Adrenal gland (tissue), 12 donors: ENCODE data around the gene OSTF1. TPM values are rescaled to one million over a fixed set of nuclear protein-coding genes. Genes with fewer than 3 reads are reported as not detected.

ENCODE experiments used
- DNase-seq, 7 donors: peaks; one replicate each; pipeline ENCODE4 v3.0.0-alpha.2; 2019 to 2020
- H3K27ac ChIP-seq, 5 donors: fragments of 200-600 bp; sonication (generic) in 4 of 5; 1 replicate in 3 of 5; 2 replicates in 2 of 5; pipeline versions ENCODE4 v1.5.1 to v1.8.0; 2016 to 2020; ENCODE audit warnings: mild to moderate bottlenecking in 1 of 5
- H3K27me3 ChIP-seq: fragments of 200-600 bp; 2 replicates; pipeline ENCODE4 v1.8.0; 2021
- H3K36me3 ChIP-seq, 2 donors: fragments of 200-600 bp; replicated peaks in 1 of 2; 1 replicate in 1 of 2; 2 replicates in 1 of 2; pipeline versions ENCODE4 v1.5.1 to v1.8.0; 2018 to 2022
- H3K4me1 ChIP-seq, 2 donors: fragments of 200-600 bp; replicated peaks in 1 of 2; 1 replicate in 1 of 2; 2 replicates in 1 of 2; pipeline versions ENCODE4 v1.5.1 to v1.8.0; 2018 to 2021
- H3K4me3 ChIP-seq, 4 donors: fragments of 200-600 bp; sonication (generic) in 3 of 4; one replicate each; pipeline ENCODE4 v1.5.1; 2016 to 2018
- H3K9me3 ChIP-seq, 3 donors: fragments of 200-600 bp; sonication (generic) in 1 of 3; replicated peaks in 1 of 3; 1 replicate in 2 of 3; 2 replicates in 1 of 3; pipeline versions ENCODE4 v1.5.1 to v1.8.0; 2016 to 2021
- POLR2A ChIP-seq, 2 donors: fragments of 450-650 bp; IDR thresholded peaks; one replicate each; pipeline ENCODE4 v1.6.1; 2017; ENCODE audit warnings: antibody characterized with exemption in 2 of 2, mild to moderate bottlenecking in 2 of 2, moderate library complexity in 1 of 2
- WGBS, 4 donors: extraction: QIAGEN DNeasy Blood & Tissue Kit in 2 of 4; methylation state at CpG; one replicate each; pipeline versions ENCODE4 v1.1.5 to v1.1.7; 2013 to 2017; 5-methylcytosine and 5-hydroxymethylcytosine counted together
- intact Hi-C, 2 donors: fragments of 100-400 bp; cut with DNase I; formaldehyde crosslinking; loops; one replicate each; pipeline versions ENCODE4 v1.14.1 to v1.15.0; 2022 to 2023
- polyA plus RNA-seq, 3 donors: library from polyadenylated mRNA; stranded (reverse); fragments of 200-250 nt in 2 of 3; fragments of 350-450 nt in 1 of 3; fragmentation: Illumina TruSeq in 1 of 3; extraction: RNeasy Lipid Tissue Mini Kit (QIAGEN cat#74804) in 1 of 3; gene quantifications; one replicate each; pipeline ENCODE4 v1.2.3, GENCODE V29; 2013 to 2014
- total RNA-seq, 9 donors: library from RNA; depleted of rRNA in 4 of 9; stranded (reverse); fragments of >200 nt in 4 of 9; fragments of 120-200 nt in 1 of 9; fragmentation: NEBNext Ultra II Directional in 1 of 9; extraction: Animal tissue kit (Norgen Biotek cat#: 25700) in 1 of 9; gene quantifications; one replicate each; pipeline versions ENCODE4 v1.1.0 to v1.2.4, GENCODE V29; 2013 to 2023
- TF ChIP-seq, protein P1 (sequence below), 6 experiments: fragments of 450-650 bp in 4 of 6; fragments of 200-600 bp in 2 of 6; sonication (generic) in 1 of 6; IDR thresholded peaks; 1 replicate in 5 of 6; 2 replicates in 1 of 6; pipeline versions ENCODE4 v1.5.1 to v1.8.0; 2016 to 2021; ENCODE audit warnings: antibody characterized with exemption in 6 of 6, mild to moderate bottlenecking in 2 of 6, moderate library complexity in 1 of 6
- donor health status: healthy with polysubstance abuse.
- donor health status: Bipolar disorder and iron deficiency.
- donor health status: DM: yes; HTN: yes; CAD: no.
- donor health status: DM: no; HTN: no; CAD: no.
- donor health status: DM: no; HTN: no; CAD: no.
- donor health status: DM: yes; HTN: yes; CAD: no.

Gene OSTF1
- total and polyA plus RNA-seq, 12 donors: 21.0 to 52.2 (median 34.9) TPM

DNA sequence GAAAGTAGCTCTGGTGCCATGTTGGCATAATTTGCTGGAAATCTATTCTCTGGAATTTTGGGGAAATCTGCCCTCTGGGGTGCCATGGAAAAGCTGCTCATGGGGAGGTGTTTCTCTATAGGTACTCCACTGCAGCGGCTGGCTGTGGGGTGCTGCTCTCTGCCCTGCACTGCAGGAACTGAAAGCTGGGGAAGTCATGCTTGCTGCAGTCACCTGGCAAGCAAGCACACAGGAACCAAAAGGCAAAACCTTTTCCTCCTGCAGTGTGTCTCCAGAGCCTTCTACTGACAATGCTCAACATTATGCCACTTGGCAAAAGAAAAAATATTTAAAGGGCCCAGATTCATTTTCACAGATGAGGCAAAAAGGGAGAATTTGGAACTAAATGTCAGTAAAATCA, 34.4 kb upstream of the OSTF1 start:
- intact Hi-C loops: no loop called here
- no peaks in the 10 kb centered on the region for H3K4me1 ChIP-seq
- H3K27ac ChIP-seq: no peak overlapping the region
- WGBS, 4 donors: 92 to 98% (median 96%) methylated on average over 1 of the region's 1 CpG; no CpG with 5 or more reads in 1 of the 4 donors
- H3K4me3 ChIP-seq: no peak overlapping the region
- DNase-seq: no peak
- H3K27me3 ChIP-seq: no peaks in the 10 kb centered on the region
- H3K9me3 ChIP-seq: no peaks in the 10 kb centered on the region
- TF ChIP-seq, protein P1, sequence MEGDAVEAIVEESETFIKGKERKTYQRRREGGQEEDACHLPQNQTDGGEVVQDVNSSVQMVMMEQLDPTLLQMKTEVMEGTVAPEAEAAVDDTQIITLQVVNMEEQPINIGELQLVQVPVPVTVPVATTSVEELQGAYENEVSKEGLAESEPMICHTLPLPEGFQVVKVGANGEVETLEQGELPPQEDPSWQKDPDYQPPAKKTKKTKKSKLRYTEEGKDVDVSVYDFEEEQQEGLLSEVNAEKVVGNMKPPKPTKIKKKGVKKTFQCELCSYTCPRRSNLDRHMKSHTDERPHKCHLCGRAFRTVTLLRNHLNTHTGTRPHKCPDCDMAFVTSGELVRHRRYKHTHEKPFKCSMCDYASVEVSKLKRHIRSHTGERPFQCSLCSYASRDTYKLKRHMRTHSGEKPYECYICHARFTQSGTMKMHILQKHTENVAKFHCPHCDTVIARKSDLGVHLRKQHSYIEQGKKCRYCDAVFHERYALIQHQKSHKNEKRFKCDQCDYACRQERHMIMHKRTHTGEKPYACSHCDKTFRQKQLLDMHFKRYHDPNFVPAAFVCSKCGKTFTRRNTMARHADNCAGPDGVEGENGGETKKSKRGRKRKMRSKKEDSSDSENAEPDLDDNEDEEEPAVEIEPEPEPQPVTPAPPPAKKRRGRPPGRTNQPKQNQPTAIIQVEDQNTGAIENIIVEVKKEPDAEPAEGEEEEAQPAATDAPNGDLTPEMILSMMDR (IDR thresholded peaks at IDR 0.05): no peak
- TF ChIP-seq POLR2A (IDR thresholded peaks at IDR 0.05): no peak
- H3K36me3 ChIP-seq: no peaks in the 10 kb centered on the region

DNA sequence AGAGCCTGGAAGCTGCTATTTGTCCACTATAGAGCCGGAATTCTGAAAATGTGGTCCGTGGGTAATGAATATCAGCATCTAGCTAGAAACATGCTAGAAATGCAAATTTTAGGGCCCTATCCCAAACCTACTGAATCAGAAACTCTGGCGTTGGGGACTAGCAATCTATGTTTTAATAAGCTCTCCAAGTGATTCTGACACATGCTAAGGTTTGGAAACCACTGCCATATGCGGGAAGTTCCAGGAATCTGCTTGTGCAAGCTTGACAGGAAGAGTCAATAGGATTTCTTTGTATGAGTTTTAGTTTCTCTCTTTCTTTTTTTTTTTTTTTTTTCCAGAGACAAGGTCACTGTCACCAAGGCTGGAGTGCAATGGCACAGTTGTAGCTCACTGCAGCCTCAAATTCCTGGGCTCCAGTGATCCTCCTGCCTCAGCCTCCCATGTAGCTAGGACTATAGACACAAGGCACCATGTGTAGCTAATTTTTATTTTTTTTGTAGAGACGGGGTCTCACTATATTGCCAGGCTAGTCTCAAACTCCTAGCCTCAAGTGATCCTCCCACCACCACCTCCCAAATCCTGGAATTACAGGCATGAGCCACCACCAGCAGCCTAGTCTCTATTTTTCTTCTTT, 33.8 kb upstream of the OSTF1 start:
- peak in 1 of 7 donors; percentile 21 for DNase-seq
- Histone ChIP-seq H3K4me3 (no peak overlapping the region), H3K9me3 (no peaks in the 10 kb centered on the region), H3K36me3 (no peaks in the 10 kb centered on the region), H3K27ac (no peak overlapping the region), H3K27me3 (no peaks in the 10 kb centered on the region), H3K4me1 (no peaks in the 10 kb centered on the region)
- intact Hi-C loops: no loop called here
- WGBS, 4 donors: 83 to 95% (median 85%) methylated on average over 5 of the region's 5 CpGs
- TF ChIP-seq POLR2A (IDR thresholded peaks at IDR 0.05): no peak
- TF ChIP-seq, protein P1 (IDR thresholded peaks at IDR 0.05): no peak

DNA sequence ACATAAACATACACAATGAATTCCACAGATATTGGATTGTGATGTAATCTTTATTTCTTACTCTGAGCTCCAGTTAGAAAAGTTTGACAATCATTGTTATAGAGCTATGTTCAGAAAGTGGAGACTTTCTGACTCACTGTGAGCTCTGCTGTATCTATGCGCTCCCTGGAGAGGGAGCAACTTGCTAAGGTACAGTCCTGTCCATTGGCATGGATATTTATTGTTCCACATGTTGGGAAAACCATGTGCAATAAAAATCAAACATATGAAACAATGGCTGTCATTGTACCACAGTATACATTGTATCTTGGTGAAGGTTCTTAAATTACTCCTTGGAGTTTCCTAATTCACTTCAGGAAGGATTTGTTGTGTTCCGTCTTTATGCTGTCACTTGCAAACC, 27.1 kb upstream of the OSTF1 start:
- intact Hi-C loops: no loop called here
- Histone ChIP-seq H3K27ac (no peak overlapping the region), H3K4me3 (no peak overlapping the region), H3K27me3 (no peaks in the 10 kb centered on the region), H3K36me3 (no peaks in the 10 kb centered on the region), H3K4me1 (no peaks in the 10 kb centered on the region), H3K9me3 (no peaks in the 10 kb centered on the region)
- no peak for DNase-seq
- no peak for TF ChIP-seq POLR2A (IDR thresholded peaks at IDR 0.05)
- TF ChIP-seq, protein P1 (IDR thresholded peaks at IDR 0.05): no peak
- 95 to 99% (median 98%) methylated on average over 2 of the region's 2 CpGs for WGBS, 4 donors

DNA sequence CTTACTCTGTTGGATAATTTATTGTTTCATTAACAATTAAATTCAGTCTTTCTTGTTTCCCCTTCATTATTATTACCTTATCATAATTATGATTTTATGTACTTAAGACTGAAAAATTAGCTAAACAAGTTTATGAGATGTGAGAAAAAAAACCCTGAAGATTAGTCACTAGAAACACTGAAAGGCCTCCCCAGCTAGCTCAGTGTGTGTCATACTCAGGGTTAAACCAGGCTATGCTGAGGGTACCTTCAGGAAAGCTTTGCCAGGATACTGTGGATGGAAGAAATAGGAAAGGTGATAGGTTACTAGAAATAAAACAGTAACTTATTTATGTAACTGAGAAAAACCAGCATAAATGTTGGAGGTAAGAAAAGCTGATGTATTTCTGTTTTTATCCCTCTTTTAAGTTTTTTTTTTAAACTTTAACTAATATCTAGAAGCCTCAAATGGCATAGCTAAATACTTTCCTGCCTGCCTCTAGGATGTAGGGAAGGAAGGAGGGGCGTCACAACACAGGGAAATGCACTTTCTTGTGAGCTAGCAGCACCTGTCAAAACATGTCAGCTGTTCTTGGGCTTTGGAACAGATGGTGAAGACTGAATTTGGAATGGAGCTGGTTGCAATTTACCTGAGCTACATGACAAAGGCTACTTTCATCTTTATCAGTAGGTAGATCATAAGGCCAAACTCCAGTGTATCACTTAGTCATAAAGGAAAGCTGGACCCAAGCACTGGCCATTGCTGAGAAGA, 24.6 kb upstream of the OSTF1 start:
- no peak for DNase-seq
- no peaks in the 10 kb centered on the region for H3K9me3 ChIP-seq
- WGBS, 4 donors: 74 to 93% (median 89%) methylated on average over 1 of the region's 1 CpG
- no peaks in the 10 kb centered on the region for H3K4me1 ChIP-seq
- H3K27me3 ChIP-seq: no peaks in the 10 kb centered on the region
- no peaks in the 10 kb centered on the region for H3K36me3 ChIP-seq
- intact Hi-C loops: no loop called here
- H3K27ac ChIP-seq: no peak overlapping the region
- no peak overlapping the region for H3K4me3 ChIP-seq
- TF ChIP-seq, protein P1 (IDR thresholded peaks at IDR 0.05): no peak
- no peak for TF ChIP-seq POLR2A (IDR thresholded peaks at IDR 0.05)
